ENCODE data around the gene LRRC1. TPM values are rescaled to one million over a fixed set of nuclear protein-coding genes. Genes with fewer than 3 reads are reported as not detected.

The LRRC1 gene
- total and polyA plus RNA-seq, 2 of the 13 experiments (the other 11 are each of a cell fraction or from before 2014, with no cell fraction given), result 15.6 to 27.7 TPM

DNA sequence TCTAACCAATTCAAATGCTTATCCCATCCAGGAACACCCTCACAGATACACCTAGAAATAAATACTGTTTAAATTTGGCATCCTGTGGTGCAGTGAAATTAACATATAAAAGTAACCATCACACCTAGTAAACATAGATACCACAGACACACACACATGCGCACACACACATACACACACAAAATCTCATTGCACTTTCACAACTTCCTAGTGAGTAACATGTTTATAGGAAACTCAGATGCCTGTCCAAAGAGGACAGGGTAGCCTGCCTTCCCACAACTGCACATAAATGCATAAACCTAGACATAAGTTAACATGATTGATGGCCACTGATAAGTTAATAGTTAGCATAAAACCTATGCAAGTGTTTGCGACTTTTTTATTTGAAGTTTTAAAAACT is 56.8 kb downstream of the LRRC1 start (continued):
- TF ChIP-seq, protein P1, sequence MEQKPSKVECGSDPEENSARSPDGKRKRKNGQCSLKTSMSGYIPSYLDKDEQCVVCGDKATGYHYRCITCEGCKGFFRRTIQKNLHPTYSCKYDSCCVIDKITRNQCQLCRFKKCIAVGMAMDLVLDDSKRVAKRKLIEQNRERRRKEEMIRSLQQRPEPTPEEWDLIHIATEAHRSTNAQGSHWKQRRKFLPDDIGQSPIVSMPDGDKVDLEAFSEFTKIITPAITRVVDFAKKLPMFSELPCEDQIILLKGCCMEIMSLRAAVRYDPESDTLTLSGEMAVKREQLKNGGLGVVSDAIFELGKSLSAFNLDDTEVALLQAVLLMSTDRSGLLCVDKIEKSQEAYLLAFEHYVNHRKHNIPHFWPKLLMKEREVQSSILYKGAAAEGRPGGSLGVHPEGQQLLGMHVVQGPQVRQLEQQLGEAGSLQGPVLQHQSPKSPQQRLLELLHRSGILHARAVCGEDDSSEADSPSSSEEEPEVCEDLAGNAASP (CRISPR knock-in tag; IDR thresholded peaks at IDR 0.05; ENCODE audit: borderline replicate concordance), result no peak
- no peak for TF ChIP-seq ZNF281 (CRISPR knock-in tag; IDR thresholded peaks at IDR 0.05; ENCODE audit: borderline replicate concordance)
- TF ChIP-seq RFX1 (IDR thresholded peaks at IDR 0.05), result no peak

GRCh38 chr6:53852805-53853204 is 58.0 kb downstream of the LRRC1 start:
- Histone ChIP-seq H3K4me3 (replicated peaks in 1 of 3; ENCODE audit: insufficient read depth in 1 of 3, low read depth in 2 of 3, low read length in 3 of 3) (no peak overlapping the region), H4K20me1 (ENCODE audit: insufficient read depth, low read length) (no peaks in the 10 kb centered on the region), H3K27ac (ENCODE audit: extremely low read length, insufficient read depth, low read length) (no peak overlapping the region), H3K9me3 (ENCODE audit: low read length) (no peaks in the 10 kb centered on the region), H3K4me1 (ENCODE audit: insufficient read depth, low read length) (peaks cover 53% of the 10 kb centered on the region), H2AFZ (ENCODE audit: low read length) (no peak overlapping the region), H3K9ac (ENCODE audit: insufficient read depth, low read depth, low read length) (no peak overlapping the region), H3K79me2 (ENCODE audit: insufficient read depth, low read length) (peaks cover 43% of the 10 kb centered on the region), H3K36me3 (replicated peaks in 1 of 2; ENCODE audit: control insufficient read depth in 1 of 2, insufficient read depth in 2 of 2, low read length in 2 of 2) (no peaks in the 10 kb centered on the region; a peak in 1 of 5 replicates), H3K4me2 (ENCODE audit: low read depth, low read length) (no peak overlapping the region), H3K27me3 (ENCODE audit: control insufficient read depth in 1 of 2, insufficient read depth in 2 of 2, low read length in 2 of 2) (no peaks in the 10 kb centered on the region)
- TF ChIP-seq ZNF564 (CRISPR knock-in tag; IDR thresholded peaks at IDR 0.05), result peak; percentile 97; the same call in 1 of the 2 replicates
- no peak for TF ChIP-seq CAMTA2 (CRISPR knock-in tag; IDR thresholded peaks at IDR 0.05; ENCODE audit: borderline replicate concordance)
- FAIRE-seq (no peak), ATAC-seq (no peak), DNase-seq (ENCODE audit: low spot score) (no peak)
- intact Hi-C loops (cut with micrococcal nuclease; ENCODE audit: unreplicated experiment) (no loop called here), in situ Hi-C loops (cut with HindIII; ENCODE audit: extremely low pct_ligation_motif_present, low pct_unique_long_range_greater_than_20kb) (no loop called here)
- CTCF ChIA-PET (ENCODE audit: low intra/inter-chr PET ratio, low total read pairs), result no interaction called here
- WGBS (ENCODE audit: low lambda C conversion rate), result 100% methylated on average over 2 of the region's 2 CpGs
- no TSS peak for BruUV-seq (replicated peaks)
- POLR2A ChIA-PET, result interaction anchor here (2.1 kb wide), 1 partner anchor 60 kb away, joined by 5 read pairs; no protein-coding TSS in a partner anchor

Data from HepG2 (cell line).